Neural cell (in vitro differentiated cells): ENCODE data around the gene TMEM140.

ENCODE experiments used
- EP300 ChIP-seq: fragments of 450-650 bp; conservative IDR thresholded peaks from 2 replicates; pipeline ENCODE4 v1.6.1; 2014; ENCODE audit warnings: antibody characterized with exemption, mild to moderate bottlenecking, moderate library complexity; ENCODE audit not compliant: poor library complexity, severe bottlenecking
- EZH2 ChIP-seq: fragments of 200-600, 300-800 bp; shearing (Covaris generic), sonication (generic); IDR thresholded peaks from 2 replicates; pipeline ENCODE4 v1.6.1; 2014; ENCODE audit warnings: antibody characterized with exemption, low read length, borderline replicate concordance, mild to moderate bottlenecking; ENCODE audit not compliant: insufficient read depth, poor library complexity, severe bottlenecking
- MXI1 ChIP-seq: fragments of 450-650 bp; conservative IDR thresholded peaks from 2 replicates; pipeline ENCODE4 v1.6.1; 2014; ENCODE audit warnings: antibody characterized with exemption, mild to moderate bottlenecking; ENCODE audit not compliant: poor library complexity, severe bottlenecking
- REST ChIP-seq: IDR thresholded peaks from 2 replicates; pipeline ENCODE4 v1.6.1; 2012; ENCODE audit warnings: borderline replicate concordance
- TF ChIP-seq, protein P1 (sequence below): fragments of 450-650 bp; IDR thresholded peaks from 2 replicates; pipeline ENCODE4 v1.5.1; 2014; ENCODE audit warnings: antibody characterized with exemption, mild to moderate bottlenecking, moderate library complexity; ENCODE audit not compliant: poor library complexity, severe bottlenecking

DNA sequence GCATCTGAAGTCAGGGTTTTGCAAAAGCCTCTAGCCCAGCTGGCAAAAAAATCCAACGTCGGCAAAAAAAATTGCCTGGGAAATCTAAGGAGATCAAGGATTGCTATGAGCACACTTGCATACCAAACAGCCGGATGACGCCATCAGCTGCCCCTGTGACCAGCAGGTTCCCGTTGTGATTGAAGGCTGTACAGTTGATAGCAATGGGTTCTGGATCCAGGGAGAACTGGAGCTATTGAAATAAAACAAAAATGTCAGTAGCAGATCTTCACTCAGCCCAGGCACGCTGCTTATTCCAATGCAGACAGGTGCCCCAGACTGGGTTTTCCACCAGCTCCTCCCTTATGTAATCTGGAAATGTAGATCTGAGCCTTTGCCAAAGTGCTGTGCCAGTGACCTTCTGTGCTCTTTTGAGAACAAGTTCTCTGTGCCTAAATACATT lies 41.4 kb downstream of the TMEM140 start:
- TF ChIP-seq REST (no peak), EP300 (no peak), MXI1 (no peak), EZH2 (no peak)
- TF ChIP-seq, protein P1, sequence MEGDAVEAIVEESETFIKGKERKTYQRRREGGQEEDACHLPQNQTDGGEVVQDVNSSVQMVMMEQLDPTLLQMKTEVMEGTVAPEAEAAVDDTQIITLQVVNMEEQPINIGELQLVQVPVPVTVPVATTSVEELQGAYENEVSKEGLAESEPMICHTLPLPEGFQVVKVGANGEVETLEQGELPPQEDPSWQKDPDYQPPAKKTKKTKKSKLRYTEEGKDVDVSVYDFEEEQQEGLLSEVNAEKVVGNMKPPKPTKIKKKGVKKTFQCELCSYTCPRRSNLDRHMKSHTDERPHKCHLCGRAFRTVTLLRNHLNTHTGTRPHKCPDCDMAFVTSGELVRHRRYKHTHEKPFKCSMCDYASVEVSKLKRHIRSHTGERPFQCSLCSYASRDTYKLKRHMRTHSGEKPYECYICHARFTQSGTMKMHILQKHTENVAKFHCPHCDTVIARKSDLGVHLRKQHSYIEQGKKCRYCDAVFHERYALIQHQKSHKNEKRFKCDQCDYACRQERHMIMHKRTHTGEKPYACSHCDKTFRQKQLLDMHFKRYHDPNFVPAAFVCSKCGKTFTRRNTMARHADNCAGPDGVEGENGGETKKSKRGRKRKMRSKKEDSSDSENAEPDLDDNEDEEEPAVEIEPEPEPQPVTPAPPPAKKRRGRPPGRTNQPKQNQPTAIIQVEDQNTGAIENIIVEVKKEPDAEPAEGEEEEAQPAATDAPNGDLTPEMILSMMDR: no peak
